Upper lobe of left lung (tissue), 6 donors: ENCODE results near the gene DIMT1. TPM values are rescaled to one million over a fixed set of nuclear protein-coding genes. Genes with fewer than 3 reads are reported as not detected.

Experiments
- ATAC-seq, 2 donors: fragments of 200-7000 bp; cut with Tn5 transposase; one replicate each; pipeline ENCODE4 v1.9.1; 2022; ENCODE audit warnings: mild to moderate bottlenecking in 2 of 2, moderate library complexity in 2 of 2; ENCODE audit not compliant: low FRiP score in 2 of 2
- DNase-seq, 2 donors: peaks; one replicate each; pipeline ENCODE4 v3.0.0-alpha.2; 2019 to 2020
- H3K27ac ChIP-seq, 4 donors: fragments of 200-600 bp; sonication (generic); one replicate each; pipeline ENCODE4 v1.5.1; 2016 to 2019
- H3K27me3 ChIP-seq, 4 donors: fragments of 200-600 bp; sonication (generic); one replicate each; pipeline ENCODE4 v1.5.1; 2017 to 2019
- H3K36me3 ChIP-seq, 4 donors: fragments of 200-600 bp; sonication (generic); one replicate each; pipeline ENCODE4 v1.5.1; 2016 to 2019
- H3K4me1 ChIP-seq, 4 donors: fragments of 200-600 bp; sonication (generic); one replicate each; pipeline ENCODE4 v1.5.1; 2018 to 2019
- H3K4me3 ChIP-seq, 4 donors: fragments of 200-600 bp; sonication (generic); one replicate each; pipeline ENCODE4 v1.5.1; 2017 to 2019; ENCODE audit warnings: mild to moderate bottlenecking in 2 of 4, moderate library complexity in 1 of 4
- H3K9me3 ChIP-seq, 4 donors: fragments of 200-600 bp; sonication (generic); one replicate each; pipeline ENCODE4 v1.5.1; 2018 to 2019
- CTCF ChIP-seq, 6 experiments: fragments of 450-650 bp in 4 of 6; fragments of 200-600 bp in 2 of 6; sonication (generic) in 2 of 6; IDR thresholded peaks; one replicate each; pipeline ENCODE4 v1.5.1; 2016 to 2019; ENCODE audit warnings: antibody characterized with exemption in 6 of 6
- EP300 ChIP-seq, 4 donors: sonication (generic); formaldehyde crosslinking; IDR thresholded peaks; one replicate each; pipeline ENCODE4 v1.5.1; 2017; ENCODE audit warnings: antibody characterized with exemption in 4 of 4, control low read depth in 2 of 4
- POLR2A ChIP-seq, 4 donors: fragments of 450-650 bp; IDR thresholded peaks; one replicate each; pipeline ENCODE4 v1.5.1; 2016 to 2017; ENCODE audit warnings: antibody characterized with exemption in 4 of 4, mild to moderate bottlenecking in 2 of 4
- POLR2AphosphoS5 ChIP-seq, 2 donors: sonication (generic); formaldehyde crosslinking; IDR thresholded peaks; one replicate each; pipeline ENCODE4 v1.5.1; 2017; ENCODE audit warnings: antibody characterized with exemption in 2 of 2
- WGBS, 2 donors: methylation state at CpG; one replicate each; pipeline ENCODE4 v1.1.5; 2017 to 2018; 5-methylcytosine and 5-hydroxymethylcytosine counted together
- total RNA-seq, 6 donors: library from RNA; depleted of rRNA in 4 of 6; stranded (reverse); fragments of >200 nt in 4 of 6; gene quantifications; one replicate each; pipeline versions ENCODE4 v1.1.0 to v1.2.1, GENCODE V29; 2016 to 2021
- donor health status: DM: no; HTN: no; CAD: no; lungs with moderate emphysema.
- donor health status: DM: no; HTN: yes; CAD: no; lungs with severe emphysema.

The DIMT1 gene
- total RNA-seq, 6 donors from 2014 or later = 2.1 to 24.5 (median 13.0) TPM

- H3K4me3 ChIP-seq = no peak overlapping the region
- no peaks in the 10 kb centered on the region for H3K9me3 ChIP-seq
- WGBS, 2 donors = 86 to 90% methylated on average over 4 of the region's 4 CpGs
- DNase-seq (no peak), ATAC-seq (no peak)
- no peak for TF ChIP-seq POLR2A (IDR thresholded peaks at IDR 0.05)
- no peak for TF ChIP-seq CTCF (IDR thresholded peaks at IDR 0.05)
- TF ChIP-seq EP300 (IDR thresholded peaks at IDR 0.05) = no peak
- TF ChIP-seq POLR2AphosphoS5 (IDR thresholded peaks at IDR 0.05) = no peak
- H3K27me3 ChIP-seq = no peaks in the 10 kb centered on the region
- peaks cover 4 to 13% (median 5%) of the 10 kb centered on the region in 4 donors for H3K4me1 ChIP-seq
- no peak overlapping the region for H3K27ac ChIP-seq
- H3K36me3 ChIP-seq = no peaks in the 10 kb centered on the region
These were observed 14.9 kb upstream of the DIMT1 start for GRCh38 chr5:62418462-62419076.

DNA sequence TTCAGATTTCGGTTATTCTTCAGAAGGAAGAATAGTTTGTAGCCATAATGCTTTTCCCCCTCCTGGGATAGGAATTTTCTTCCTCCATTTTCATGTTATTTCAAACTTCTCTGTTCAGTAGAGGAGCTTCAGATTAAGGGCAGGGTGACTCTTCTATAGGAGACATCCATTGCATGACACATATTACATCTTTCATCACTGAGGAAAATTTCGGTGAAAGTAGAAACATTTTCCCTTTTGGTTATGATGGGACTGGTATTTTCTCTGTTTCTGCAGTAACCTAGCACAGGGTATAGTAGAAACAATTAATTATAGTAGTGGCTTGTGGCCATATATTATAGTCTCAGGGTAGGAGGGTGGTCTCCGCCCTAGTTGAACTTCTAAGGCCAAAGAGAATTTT is 10.0 kb upstream of the DIMT1 start:
- no peaks in the 10 kb centered on the region for H3K36me3 ChIP-seq
- TF ChIP-seq POLR2AphosphoS5 (IDR thresholded peaks at IDR 0.05) (no peak), EP300 (IDR thresholded peaks at IDR 0.05) (no peak), POLR2A (IDR thresholded peaks at IDR 0.05) (no peak), CTCF (IDR thresholded peaks at IDR 0.05) (no peak)
- H3K9me3 ChIP-seq = no peaks in the 10 kb centered on the region
- H3K4me3 ChIP-seq = peak overlapping the region in 3 of 4 donors; percentile 83 to 99 (median 89)
- H3K4me1 ChIP-seq = peaks cover 9 to 18% (median 14%) of the 10 kb centered on the region in 4 donors
- no peak overlapping the region for H3K27ac ChIP-seq
- ATAC-seq (no peak), DNase-seq (no peak)
- H3K27me3 ChIP-seq = no peaks in the 10 kb centered on the region
- WGBS, 2 donors = 46 to 64% methylated on average over 3 of the region's 3 CpGs

GRCh38 chr5:62412549-62413329 is 9.0 kb upstream of the DIMT1 start, which contains the start of gene IPO11:
TSS of gene IPO11 (plus strand) at chr5:62412763. CDS start at chr5:62437280, 24,517 bp downstream.
- no peaks in the 10 kb centered on the region for H3K36me3 ChIP-seq
- DNase-seq (peak; percentile 98 to 99), ATAC-seq (peak; percentile 98 to 99)
- peak within 1 kb of the TSS; percentile 69 to 86 (median 79) for H3K27ac ChIP-seq
- WGBS, 2 donors = 0 to 1% methylated on average over 28 to 62 of the region's 66 CpGs
- no peaks in the 10 kb centered on the region for H3K9me3 ChIP-seq
- TF ChIP-seq POLR2A (IDR thresholded peaks at IDR 0.05) = peak in 2 of 4 donors; percentile 59 to 82
- TF ChIP-seq POLR2AphosphoS5 (IDR thresholded peaks at IDR 0.05) = peak; percentile 95 to 99
- TF ChIP-seq EP300 (IDR thresholded peaks at IDR 0.05) = peak in 1 of 4 donors; percentile 34
- no peak for TF ChIP-seq CTCF (IDR thresholded peaks at IDR 0.05)
- H3K4me1 ChIP-seq = peaks cover 9 to 18% (median 14%) of the 10 kb centered on the region in 4 donors
- H3K27me3 ChIP-seq = no peaks in the 10 kb centered on the region
- peak within 1 kb of the TSS; percentile 83 to 99 (median 93) for H3K4me3 ChIP-seq

GRCh38 chr5:62395210-62395950 is 8.3 kb downstream of the DIMT1 start:
- Histone ChIP-seq H3K27me3 (no peaks in the 10 kb centered on the region), H3K4me1 (no peaks in the 10 kb centered on the region), H3K36me3 (peaks cover 12 to 94% (median 38%) of the 10 kb centered on the region in 4 donors), H3K9me3 (no peaks in the 10 kb centered on the region), H3K27ac (no peak overlapping the region), H3K4me3 (no peak overlapping the region)
- 81 to 100% methylated on average over 4 to 5 of the region's 5 CpGs for WGBS, 2 donors
- no peak for ATAC-seq
- TF ChIP-seq POLR2A (IDR thresholded peaks at IDR 0.05) (no peak), POLR2AphosphoS5 (IDR thresholded peaks at IDR 0.05) (no peak), EP300 (IDR thresholded peaks at IDR 0.05) (no peak), CTCF (IDR thresholded peaks at IDR 0.05) (no peak)
- DNase-seq = no peak
